ENCODE results near the gene CACNA1B. TPM values are rescaled to one million over a fixed set of nuclear protein-coding genes. Genes with fewer than 3 reads are reported as not detected.

CACNA1B gene
- total and polyA plus RNA-seq, 2 donors (not counting 1 experiment from before 2014, with no cell fraction given), result 0.01 to 0.17 TPM

DNA sequence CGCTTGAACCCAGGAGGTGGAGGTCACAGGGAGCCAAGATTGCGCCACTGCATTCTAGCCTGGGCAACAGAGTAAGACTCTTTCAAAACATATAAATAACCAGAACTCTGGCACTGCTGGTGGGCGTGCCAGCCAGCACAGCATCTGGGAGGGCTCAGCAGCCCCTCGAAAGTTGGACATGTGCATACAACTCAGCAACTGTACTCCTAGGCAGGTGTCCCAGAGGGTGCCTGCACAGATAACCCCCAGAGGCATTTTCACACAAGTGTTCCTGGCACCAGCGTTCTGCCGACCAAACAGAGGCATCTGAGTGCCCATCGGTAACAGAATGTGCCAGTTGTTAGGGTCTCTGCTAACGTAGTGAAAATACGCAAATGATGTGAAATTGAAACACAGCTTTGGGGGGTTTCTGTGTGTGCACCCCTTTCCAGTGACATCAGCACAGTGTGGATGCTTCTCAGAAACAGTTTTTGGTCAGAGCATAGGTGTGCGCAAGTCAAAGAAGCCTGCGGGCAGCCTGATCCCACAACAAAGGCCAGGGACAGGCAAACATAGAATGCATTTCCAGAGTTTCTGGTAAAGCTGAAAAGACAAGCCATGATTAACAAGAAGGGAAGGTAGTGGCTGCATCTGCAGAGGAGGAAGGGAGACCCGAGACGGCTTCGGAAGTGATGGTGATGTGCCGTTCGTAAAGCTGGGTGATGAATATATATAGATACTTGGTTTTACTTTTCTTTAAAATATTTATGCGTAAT is 190.2 kb downstream of the CACNA1B start:
- H3K9ac ChIP-seq (ENCODE audit: insufficient read depth, low read length), result no peak overlapping the region
- no peak overlapping the region for H3K27ac ChIP-seq (ENCODE audit: insufficient read depth, low read length)
- H2AFZ ChIP-seq (ENCODE audit: low read length), result no peak overlapping the region
- TF ChIP-seq, protein P1, sequence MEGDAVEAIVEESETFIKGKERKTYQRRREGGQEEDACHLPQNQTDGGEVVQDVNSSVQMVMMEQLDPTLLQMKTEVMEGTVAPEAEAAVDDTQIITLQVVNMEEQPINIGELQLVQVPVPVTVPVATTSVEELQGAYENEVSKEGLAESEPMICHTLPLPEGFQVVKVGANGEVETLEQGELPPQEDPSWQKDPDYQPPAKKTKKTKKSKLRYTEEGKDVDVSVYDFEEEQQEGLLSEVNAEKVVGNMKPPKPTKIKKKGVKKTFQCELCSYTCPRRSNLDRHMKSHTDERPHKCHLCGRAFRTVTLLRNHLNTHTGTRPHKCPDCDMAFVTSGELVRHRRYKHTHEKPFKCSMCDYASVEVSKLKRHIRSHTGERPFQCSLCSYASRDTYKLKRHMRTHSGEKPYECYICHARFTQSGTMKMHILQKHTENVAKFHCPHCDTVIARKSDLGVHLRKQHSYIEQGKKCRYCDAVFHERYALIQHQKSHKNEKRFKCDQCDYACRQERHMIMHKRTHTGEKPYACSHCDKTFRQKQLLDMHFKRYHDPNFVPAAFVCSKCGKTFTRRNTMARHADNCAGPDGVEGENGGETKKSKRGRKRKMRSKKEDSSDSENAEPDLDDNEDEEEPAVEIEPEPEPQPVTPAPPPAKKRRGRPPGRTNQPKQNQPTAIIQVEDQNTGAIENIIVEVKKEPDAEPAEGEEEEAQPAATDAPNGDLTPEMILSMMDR (conservative IDR thresholded peaks at IDR 0.05 in 1 of 2, IDR thresholded peaks at IDR 0.05 in 1 of 2; ENCODE audit: low read depth in 1 of 2, low read length in 2 of 2), result no peak
- no peak for TF ChIP-seq EZH2 (IDR thresholded peaks at IDR 0.05; ENCODE audit: low read length, missing control alignments)
- H3K79me2 ChIP-seq (ENCODE audit: control insufficient read depth, insufficient read depth, low read length), result no peaks in the 10 kb centered on the region
- no peaks in the 10 kb centered on the region for H3K36me3 ChIP-seq (ENCODE audit: control insufficient read depth, insufficient read depth, low read length)
- no peaks in the 10 kb centered on the region for H3K27me3 ChIP-seq (ENCODE audit: control insufficient read depth, insufficient read depth, low read length)
- H3K4me2 ChIP-seq (ENCODE audit: extremely low read depth, insufficient read depth, low read length), result no peak overlapping the region
- DNase-seq (ENCODE audit: low read depth in 2 of 2), result no peak
- H3K4me1 ChIP-seq (ENCODE audit: control insufficient read depth, extremely low read depth, insufficient read depth, low read length), result no peaks in the 10 kb centered on the region
- H4K20me1 ChIP-seq (ENCODE audit: control insufficient read depth, extremely low read depth, insufficient read depth, low read length), result no peaks in the 10 kb centered on the region
- no peaks in the 10 kb centered on the region for H3K9me3 ChIP-seq (ENCODE audit: control insufficient read depth, insufficient read depth, low read depth, low read length)
- H3K4me3 ChIP-seq (replicated peaks in 1 of 4; ENCODE audit: control extremely low read depth in 1 of 4, insufficient read depth in 1 of 4, low read depth in 3 of 4, low read length in 4 of 4), result no peak overlapping the region

DNA sequence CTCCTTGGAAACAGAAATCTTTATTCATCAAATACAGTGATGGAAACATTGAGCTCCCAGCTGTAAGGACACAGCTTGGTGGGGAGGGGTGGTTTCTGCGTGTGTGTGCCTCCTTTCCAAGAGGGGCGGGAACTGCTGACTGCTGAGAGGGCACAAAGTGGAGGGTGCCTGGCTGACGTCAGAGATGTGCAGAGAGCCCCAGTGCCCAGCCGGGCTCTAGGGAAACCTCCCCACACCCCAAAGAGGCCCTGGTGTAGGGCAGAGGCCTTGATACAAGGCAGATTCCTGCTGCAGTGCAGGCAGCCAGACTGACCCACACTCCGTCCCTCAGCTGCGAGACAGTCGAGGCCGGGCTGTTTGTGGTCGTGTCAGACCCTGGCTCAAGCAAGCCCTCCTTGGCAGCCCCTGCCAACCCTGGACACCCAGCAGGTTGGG is 191.0 kb downstream of the CACNA1B start:
- no peaks in the 10 kb centered on the region for H4K20me1 ChIP-seq (ENCODE audit: control insufficient read depth, extremely low read depth, insufficient read depth, low read length)
- TF ChIP-seq, protein P1 (conservative IDR thresholded peaks at IDR 0.05 in 1 of 2, IDR thresholded peaks at IDR 0.05 in 1 of 2; ENCODE audit: low read depth in 1 of 2, low read length in 2 of 2), result no peak
- TF ChIP-seq EZH2 (IDR thresholded peaks at IDR 0.05; ENCODE audit: low read length, missing control alignments), result no peak
- no peaks in the 10 kb centered on the region for H3K9me3 ChIP-seq (ENCODE audit: control insufficient read depth, insufficient read depth, low read depth, low read length)
- H3K4me1 ChIP-seq (ENCODE audit: control insufficient read depth, extremely low read depth, insufficient read depth, low read length), result no peaks in the 10 kb centered on the region
- no peak overlapping the region for H3K4me2 ChIP-seq (ENCODE audit: extremely low read depth, insufficient read depth, low read length)
- H3K9ac ChIP-seq (ENCODE audit: insufficient read depth, low read length), result no peak overlapping the region
- no peak overlapping the region for H3K27ac ChIP-seq (ENCODE audit: insufficient read depth, low read length)
- no peaks in the 10 kb centered on the region for H3K27me3 ChIP-seq (ENCODE audit: control insufficient read depth, insufficient read depth, low read length)
- H3K79me2 ChIP-seq (ENCODE audit: control insufficient read depth, insufficient read depth, low read length), result no peaks in the 10 kb centered on the region
- no peak overlapping the region for H2AFZ ChIP-seq (ENCODE audit: low read length)
- no peaks in the 10 kb centered on the region for H3K36me3 ChIP-seq (ENCODE audit: control insufficient read depth, insufficient read depth, low read length)
- H3K4me3 ChIP-seq (replicated peaks in 1 of 4; ENCODE audit: control extremely low read depth in 1 of 4, insufficient read depth in 1 of 4, low read depth in 3 of 4, low read length in 4 of 4), result no peak overlapping the region
- DNase-seq (ENCODE audit: low read depth in 2 of 2), result no peak

GRCh38 chr9:138069731-138070456 is 192.3 kb downstream of the CACNA1B start:
- H4K20me1 ChIP-seq (ENCODE audit: control insufficient read depth, extremely low read depth, insufficient read depth, low read length), result no peaks in the 10 kb centered on the region
- no peaks in the 10 kb centered on the region for H3K4me1 ChIP-seq (ENCODE audit: control insufficient read depth, extremely low read depth, insufficient read depth, low read length)
- H3K4me2 ChIP-seq (ENCODE audit: extremely low read depth, insufficient read depth, low read length), result no peak overlapping the region
- no peaks in the 10 kb centered on the region for H3K79me2 ChIP-seq (ENCODE audit: control insufficient read depth, insufficient read depth, low read length)
- no peaks in the 10 kb centered on the region for H3K9me3 ChIP-seq (ENCODE audit: control insufficient read depth, insufficient read depth, low read depth, low read length)
- H3K9ac ChIP-seq (ENCODE audit: insufficient read depth, low read length), result no peak overlapping the region
- H3K27me3 ChIP-seq (ENCODE audit: control insufficient read depth, insufficient read depth, low read length), result no peaks in the 10 kb centered on the region
- no peaks in the 10 kb centered on the region for H3K36me3 ChIP-seq (ENCODE audit: control insufficient read depth, insufficient read depth, low read length)
- DNase-seq (ENCODE audit: low read depth in 2 of 2), result no peak
- H3K27ac ChIP-seq (ENCODE audit: insufficient read depth, low read length), result no peak overlapping the region
- no peak overlapping the region for H3K4me3 ChIP-seq (replicated peaks in 1 of 4; ENCODE audit: control extremely low read depth in 1 of 4, insufficient read depth in 1 of 4, low read depth in 3 of 4, low read length in 4 of 4)
- no peak overlapping the region for H2AFZ ChIP-seq (ENCODE audit: low read length)
- TF ChIP-seq, protein P1 (conservative IDR thresholded peaks at IDR 0.05 in 1 of 2, IDR thresholded peaks at IDR 0.05 in 1 of 2; ENCODE audit: low read depth in 1 of 2, low read length in 2 of 2), result no peak
- TF ChIP-seq EZH2 (IDR thresholded peaks at IDR 0.05; ENCODE audit: low read length, missing control alignments), result no peak

All from fibroblast of lung (primary cell).